SK-N-SH (cell line): Measurements from ENCODE around the gene BTLA.

ENCODE experiments used
- EP300 ChIP-seq, 2 experiments: IDR thresholded peaks; 2 replicates each; pipeline versions ENCODE4 v1.4.0 to v1.6.1; 2012; ENCODE audit warnings: borderline replicate concordance in 1 of 2, low read depth in 1 of 2, low read length in 1 of 2
- EZH2phosphoT487 ChIP-seq: fragments of 200-600 bp; sonication (generic); IDR thresholded peaks from 2 replicates; pipeline ENCODE4 v1.6.1; 2017; ENCODE audit warnings: low read depth, mixed run types, mild to moderate bottlenecking, antibody characterized with exemption, moderate library complexity, borderline replicate concordance
- FOXM1 ChIP-seq: IDR thresholded peaks from 2 replicates; pipeline ENCODE4 v1.4.0; 2012; ENCODE audit warnings: low read depth, mild to moderate bottlenecking
- GABPA ChIP-seq: IDR thresholded peaks from 2 replicates; pipeline ENCODE4 v1.4.0; 2012; ENCODE audit warnings: low read depth, mild to moderate bottlenecking
- JUND ChIP-seq: IDR thresholded peaks from 2 replicates; pipeline ENCODE4 v1.4.0; 2012
- MXI1 ChIP-seq: IDR thresholded peaks from 2 replicates; pipeline ENCODE4 v1.6.1; 2012; ENCODE audit warnings: mild to moderate bottlenecking, low read depth, low read length, improper control_type of control experiment
- POLR2AphosphoS5 ChIP-seq: IDR thresholded peaks from 2 replicates; pipeline ENCODE4 v1.6.1; 2012; ENCODE audit warnings: low read depth, low read length
- RAD21 ChIP-seq: IDR thresholded peaks from 2 replicates; pipeline ENCODE4 v1.6.1; 2012; ENCODE audit warnings: mild to moderate bottlenecking, low read length
- RFX5 ChIP-seq: IDR thresholded peaks from 2 replicates; pipeline ENCODE4 v1.6.1; 2012; ENCODE audit warnings: mild to moderate bottlenecking, improper control_type of control experiment, low read length
- RXRA ChIP-seq: IDR thresholded peaks from 2 replicates; pipeline ENCODE4 v1.4.0; 2012; ENCODE audit warnings: low read depth, mild to moderate bottlenecking, borderline replicate concordance
- SMC3 ChIP-seq: IDR thresholded peaks from 2 replicates; pipeline ENCODE4 v1.6.1; 2012; ENCODE audit warnings: low read depth, low read length, improper control_type of control experiment
- TAF1 ChIP-seq: IDR thresholded peaks from 2 replicates; pipeline ENCODE4 v1.6.1; 2012; ENCODE audit warnings: low read depth, mild to moderate bottlenecking, low read length, moderate library complexity, borderline replicate concordance
- TCF12 ChIP-seq: IDR thresholded peaks from 2 replicates; pipeline ENCODE4 v1.4.0; 2012
- TF ChIP-seq, protein P1 (sequence below): fragments of 200-600 bp; sonication (generic); IDR thresholded peaks from 2 replicates; pipeline ENCODE4 v1.6.1; 2017; ENCODE audit warnings: antibody characterized with exemption, mild to moderate bottlenecking, moderate library complexity

DNA sequence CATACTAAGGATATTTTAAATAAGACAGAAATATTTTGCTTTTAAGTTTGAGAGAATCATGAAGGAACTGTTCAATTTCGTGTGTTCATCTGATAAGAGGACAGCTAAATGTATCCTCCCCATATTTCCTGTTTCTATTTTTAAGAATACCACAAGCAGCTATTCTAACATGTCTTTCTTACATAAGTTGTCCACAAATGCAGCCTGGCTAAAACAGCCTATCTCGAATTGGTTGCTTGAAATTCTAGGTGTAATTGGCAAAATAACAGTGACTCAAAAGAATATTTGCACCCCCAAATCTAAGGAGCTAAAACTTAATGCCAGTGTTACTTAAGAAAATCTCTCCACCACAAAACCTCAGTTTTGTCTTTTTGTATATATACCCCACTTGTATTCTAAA lies 35.0 kb downstream of the BTLA start:
- TF ChIP-seq RFX5 (no peak), POLR2AphosphoS5 (no peak), SMC3 (no peak), MXI1 (no peak), EZH2phosphoT487 (no peak), JUND (no peak), RAD21 (no peak), RXRA (no peak), TAF1 (no peak), FOXM1 (no peak), EP300 (IDR thresholded peaks at IDR 0.05; ENCODE audit: borderline replicate concordance in 1 of 2, low read depth in 1 of 2, low read length in 1 of 2) (no peak), GABPA (no peak), TCF12 (no peak)
- TF ChIP-seq, protein P1, sequence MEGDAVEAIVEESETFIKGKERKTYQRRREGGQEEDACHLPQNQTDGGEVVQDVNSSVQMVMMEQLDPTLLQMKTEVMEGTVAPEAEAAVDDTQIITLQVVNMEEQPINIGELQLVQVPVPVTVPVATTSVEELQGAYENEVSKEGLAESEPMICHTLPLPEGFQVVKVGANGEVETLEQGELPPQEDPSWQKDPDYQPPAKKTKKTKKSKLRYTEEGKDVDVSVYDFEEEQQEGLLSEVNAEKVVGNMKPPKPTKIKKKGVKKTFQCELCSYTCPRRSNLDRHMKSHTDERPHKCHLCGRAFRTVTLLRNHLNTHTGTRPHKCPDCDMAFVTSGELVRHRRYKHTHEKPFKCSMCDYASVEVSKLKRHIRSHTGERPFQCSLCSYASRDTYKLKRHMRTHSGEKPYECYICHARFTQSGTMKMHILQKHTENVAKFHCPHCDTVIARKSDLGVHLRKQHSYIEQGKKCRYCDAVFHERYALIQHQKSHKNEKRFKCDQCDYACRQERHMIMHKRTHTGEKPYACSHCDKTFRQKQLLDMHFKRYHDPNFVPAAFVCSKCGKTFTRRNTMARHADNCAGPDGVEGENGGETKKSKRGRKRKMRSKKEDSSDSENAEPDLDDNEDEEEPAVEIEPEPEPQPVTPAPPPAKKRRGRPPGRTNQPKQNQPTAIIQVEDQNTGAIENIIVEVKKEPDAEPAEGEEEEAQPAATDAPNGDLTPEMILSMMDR: no peak
